ENCODE data around the gene MZT2B.
A peak's percentile ranks its signal among the peaks of the same experiment; 100 is the strongest.
"Not testable (repeated sequence)": the region's sequence is repeated elsewhere in the genome, so short reads cannot be mapped to it uniquely, and the experiment has no call there.

Gene MZT2B, protein sequence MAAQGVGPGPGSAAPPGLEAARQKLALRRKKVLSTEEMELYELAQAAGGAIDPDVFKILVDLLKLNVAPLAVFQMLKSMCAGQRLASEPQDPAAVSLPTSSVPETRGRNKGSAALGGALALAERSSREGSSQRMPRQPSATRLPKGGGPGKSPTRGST

DNA sequence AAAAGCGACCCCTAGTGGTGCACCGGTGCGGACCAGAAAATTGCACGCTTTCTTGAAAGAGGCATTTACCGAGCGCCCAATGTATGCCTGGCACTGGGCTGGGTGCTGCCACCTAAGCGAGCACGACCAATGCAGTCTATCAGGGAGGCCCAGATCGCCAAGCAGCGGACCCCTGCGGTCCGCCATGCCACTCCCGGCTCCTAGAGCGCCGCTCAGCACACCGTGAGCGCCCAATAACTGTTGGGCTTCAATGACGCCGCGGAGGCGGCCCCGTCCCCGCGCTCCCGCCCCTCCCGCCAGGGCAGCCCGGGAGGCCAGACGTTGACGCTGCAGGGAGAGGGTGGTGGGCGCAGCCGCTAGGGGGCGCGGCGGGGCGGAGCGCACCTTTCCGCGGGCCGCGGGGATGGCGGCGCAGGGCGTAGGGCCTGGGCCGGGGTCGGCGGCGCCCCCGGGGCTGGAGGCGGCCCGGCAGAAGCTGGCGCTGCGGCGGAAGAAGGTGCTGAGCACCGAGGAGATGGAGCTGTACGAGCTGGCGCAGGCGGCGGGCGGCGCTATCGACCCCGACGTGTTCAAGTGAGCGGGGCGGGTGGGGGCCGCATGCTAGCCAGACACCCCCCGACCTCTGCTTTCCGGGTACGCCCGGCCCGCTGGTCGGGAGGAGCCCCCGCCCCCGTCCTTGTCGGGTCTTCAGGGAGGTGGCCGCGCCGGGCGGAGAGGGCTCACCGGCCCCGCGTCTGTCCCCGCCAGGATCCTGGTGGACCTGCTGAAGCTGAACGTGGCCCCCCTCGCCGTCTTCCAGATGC, at the start of gene MZT2B:
MZT2B (plus strand) TSS at position 383 of the 803 bp plus-strand sequence; CDS start at position 404, 21 bp downstream.
- peak within 1 kb of the TSS; percentile 87 for H3K4me3 Mint-ChIP-seq
- H3K27me3 Mint-ChIP-seq, H3K9me3 Mint-ChIP-seq, H3K36me3 Mint-ChIP-seq: not testable (repeated sequence)
- peak; percentile 94 for ATAC-seq
- H3K27ac Mint-ChIP-seq = peak within 1 kb of the TSS; percentile 85
- peaks cover 54% of the 10 kb centered on the region for H3K4me1 Mint-ChIP-seq

DNA sequence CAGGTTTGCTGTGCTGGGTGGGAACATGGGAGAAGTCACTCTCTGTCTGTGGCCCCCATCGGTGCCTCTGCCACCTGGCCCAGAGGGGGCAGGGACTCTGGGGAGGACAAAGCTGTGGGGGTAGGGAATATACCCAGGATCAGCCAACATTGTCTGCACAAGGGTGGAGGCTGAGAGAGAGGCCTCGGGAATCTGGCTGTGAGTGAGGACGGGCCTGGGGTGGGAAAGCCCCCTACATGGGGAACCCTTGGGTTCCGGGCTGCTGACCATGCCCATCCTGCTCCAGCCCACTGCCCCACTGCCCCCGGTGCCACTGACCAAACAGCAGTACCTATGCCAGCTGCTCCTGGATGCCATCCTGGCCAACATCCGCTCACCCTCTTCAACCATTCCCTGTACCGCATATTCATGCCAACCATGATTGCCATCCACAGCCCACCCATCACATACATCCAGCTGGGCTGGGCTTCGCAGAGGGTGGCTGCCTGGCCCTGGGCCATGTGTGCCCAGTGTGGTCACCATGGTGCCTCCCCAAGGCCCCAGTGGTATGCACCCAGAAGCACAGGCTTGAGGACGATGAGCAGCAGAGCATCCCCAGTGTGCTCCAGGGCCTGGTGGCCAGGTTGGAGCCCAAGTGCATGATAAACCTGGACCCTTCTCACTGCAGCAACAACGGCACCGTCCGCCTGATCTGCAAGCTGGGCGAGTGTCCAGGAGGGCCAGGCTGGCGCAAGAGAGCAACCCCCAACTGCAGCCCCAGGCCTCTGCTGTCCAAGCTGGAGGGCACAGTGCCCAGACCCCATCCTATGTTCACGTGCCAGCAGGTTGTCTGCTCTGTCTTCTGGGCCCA, 46.1 kb upstream of the MZT2B start:
- ATAC-seq = no peak

DNA sequence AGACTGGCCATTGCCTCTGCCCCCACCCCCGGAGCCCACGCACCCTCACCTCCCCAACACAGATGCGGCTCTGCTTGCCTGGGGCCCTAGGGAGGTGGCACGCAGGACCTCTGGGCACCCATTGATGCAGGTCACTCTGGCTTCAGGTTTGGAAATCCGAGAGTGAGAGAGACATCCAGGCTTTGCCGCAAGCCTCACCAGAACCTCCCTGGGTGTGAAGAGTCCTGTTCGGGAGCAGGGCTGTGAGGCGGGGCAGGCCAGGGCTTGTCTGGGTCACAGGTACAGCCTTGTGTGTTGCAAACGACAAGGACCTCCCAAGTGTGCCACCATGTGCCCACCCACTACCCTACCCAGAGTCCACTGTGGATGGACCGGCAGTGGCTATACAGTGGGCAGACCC, 45.5 kb upstream of the MZT2B start:
- not testable (repeated sequence) for H3K4me3 Mint-ChIP-seq, H3K27ac Mint-ChIP-seq, H3K4me1 Mint-ChIP-seq, H3K36me3 Mint-ChIP-seq, ATAC-seq, H3K9me3 Mint-ChIP-seq, H3K27me3 Mint-ChIP-seq

More for the DNA sequence above, 46.1 kb upstream of the MZT2B start:
- no peaks in the 10 kb centered on the region for H3K9me3 Mint-ChIP-seq
- no peaks in the 10 kb centered on the region for H3K27me3 Mint-ChIP-seq
- H3K4me1 Mint-ChIP-seq = no peaks in the 10 kb centered on the region
- H3K27ac Mint-ChIP-seq = no peak overlapping the region
- H3K36me3 Mint-ChIP-seq = no peaks in the 10 kb centered on the region
- H3K4me3 Mint-ChIP-seq = no peak overlapping the region

DNA sequence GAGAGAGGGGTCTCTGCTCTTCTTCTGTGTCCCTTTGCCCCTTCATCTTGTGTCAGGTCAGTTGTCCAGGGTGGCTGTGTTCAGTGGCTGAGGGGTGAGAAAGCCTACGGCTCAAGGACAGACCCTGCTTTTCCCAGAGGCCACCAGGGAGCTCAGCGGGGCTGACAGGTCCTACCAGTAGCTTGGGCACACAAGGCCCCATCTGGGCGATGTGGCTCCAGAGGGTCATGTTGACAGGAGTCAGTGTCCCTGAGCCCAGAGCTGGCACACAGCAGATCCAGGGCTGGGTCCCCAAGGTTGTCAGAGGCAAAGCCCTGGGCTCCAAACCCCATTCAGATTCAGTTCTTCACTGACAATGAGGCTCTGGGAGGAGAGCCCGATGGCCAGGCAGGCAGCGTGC, 44.9 kb upstream of the MZT2B start:
- ATAC-seq, H3K9me3 Mint-ChIP-seq, H3K4me3 Mint-ChIP-seq, H3K27ac Mint-ChIP-seq, H3K36me3 Mint-ChIP-seq, H3K4me1 Mint-ChIP-seq, H3K27me3 Mint-ChIP-seq: not testable (repeated sequence)

DNA sequence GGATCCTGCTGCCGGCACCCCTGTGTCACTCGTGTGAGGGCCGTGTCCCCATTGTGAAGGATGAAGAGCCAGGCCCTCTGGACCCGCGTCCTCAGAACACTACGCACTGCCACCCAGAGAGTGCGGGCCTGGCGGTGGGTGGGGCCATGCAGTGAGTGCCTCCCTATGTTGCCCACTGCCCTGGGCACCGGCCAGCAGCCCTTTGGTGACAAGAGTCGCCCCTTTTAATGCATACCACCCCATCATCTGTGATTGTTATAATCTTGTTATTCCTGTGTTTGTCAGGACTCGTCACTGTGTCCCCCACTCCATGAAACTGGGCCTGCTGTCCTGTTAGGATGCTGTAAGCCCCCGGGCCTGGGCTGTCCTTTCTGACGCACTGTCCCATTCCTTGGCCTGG, 43.7 kb upstream of the MZT2B start:
- H3K36me3 Mint-ChIP-seq, H3K27ac Mint-ChIP-seq, H3K9me3 Mint-ChIP-seq, H3K27me3 Mint-ChIP-seq, H3K4me3 Mint-ChIP-seq, ATAC-seq, H3K4me1 Mint-ChIP-seq: not testable (repeated sequence)

DNA sequence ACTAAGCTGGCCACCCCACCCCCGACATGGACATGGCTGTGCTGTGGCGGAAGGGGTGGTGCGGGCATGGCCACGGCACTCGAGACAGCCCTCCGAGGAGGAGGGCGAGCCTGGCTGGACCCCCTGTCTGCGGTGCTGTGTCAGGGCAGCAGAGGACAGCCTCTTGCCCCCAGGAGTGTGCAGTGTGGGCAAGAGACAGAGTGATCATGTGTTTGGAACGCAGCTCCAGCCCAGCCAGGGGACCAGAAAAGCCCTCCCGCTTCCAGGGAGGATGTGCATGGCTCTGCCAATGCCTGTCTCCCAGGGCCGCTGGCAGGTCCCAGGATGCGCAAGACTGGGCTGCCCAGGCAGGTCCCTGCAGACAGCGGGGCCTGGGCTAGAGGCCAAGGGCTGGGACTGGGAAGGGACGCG, 43.2 kb upstream of the MZT2B start:
- ATAC-seq, H3K4me3 Mint-ChIP-seq, H3K36me3 Mint-ChIP-seq, H3K27ac Mint-ChIP-seq, H3K4me1 Mint-ChIP-seq, H3K9me3 Mint-ChIP-seq: not testable (repeated sequence)
- peaks cover 13% of the 10 kb centered on the region for H3K27me3 Mint-ChIP-seq

DNA sequence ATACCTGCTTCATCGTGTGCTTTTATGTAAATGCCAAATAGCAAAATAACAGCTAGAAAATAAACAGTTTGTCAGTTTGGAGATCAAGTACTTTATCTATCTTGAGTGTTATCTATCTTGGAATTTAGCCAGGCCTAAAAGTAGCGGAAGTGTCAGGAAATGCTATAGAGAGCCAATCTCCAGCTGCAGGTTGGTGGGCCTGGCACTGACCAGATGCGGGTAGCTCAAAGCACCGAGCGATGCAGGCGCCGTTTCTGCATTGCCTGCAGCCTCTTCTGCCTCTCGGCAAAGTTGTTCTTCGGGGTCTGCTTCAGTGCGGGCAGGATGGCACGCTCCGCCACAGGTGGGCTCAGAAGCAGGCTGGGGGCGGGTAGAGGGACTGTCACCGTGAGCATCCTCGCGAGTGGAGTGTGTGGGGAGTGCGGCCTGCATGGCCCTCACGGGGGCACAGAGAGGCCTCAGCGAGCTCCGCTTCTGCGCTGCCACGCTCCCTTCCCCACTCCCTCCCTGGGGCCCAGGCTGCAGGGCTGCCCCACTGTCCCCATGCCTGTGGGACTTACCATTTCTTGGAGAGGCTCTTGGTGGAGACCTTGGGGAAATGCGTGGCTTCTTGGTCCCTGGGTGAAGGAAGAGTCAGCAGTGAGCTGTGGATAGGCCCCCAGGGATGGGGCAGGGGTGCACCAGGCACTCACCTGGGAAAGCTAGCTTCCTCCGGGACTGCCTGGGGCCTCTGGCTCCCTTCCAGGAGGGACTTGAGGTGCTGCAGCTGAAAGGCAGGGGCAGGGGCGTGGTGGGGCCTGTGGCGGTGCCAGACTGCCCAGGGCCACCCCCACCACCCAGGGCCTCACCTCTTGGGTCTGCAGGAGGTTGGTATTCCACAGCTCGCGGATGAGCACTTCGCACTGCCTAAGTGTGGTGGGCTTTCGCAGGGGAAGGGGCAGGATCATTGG, 42.5 kb upstream of the MZT2B start:
- H3K27me3 Mint-ChIP-seq = peaks cover 15% of the 10 kb centered on the region
- not testable (repeated sequence) for H3K4me1 Mint-ChIP-seq, H3K36me3 Mint-ChIP-seq, H3K9me3 Mint-ChIP-seq, ATAC-seq, H3K4me3 Mint-ChIP-seq, H3K27ac Mint-ChIP-seq

DNA sequence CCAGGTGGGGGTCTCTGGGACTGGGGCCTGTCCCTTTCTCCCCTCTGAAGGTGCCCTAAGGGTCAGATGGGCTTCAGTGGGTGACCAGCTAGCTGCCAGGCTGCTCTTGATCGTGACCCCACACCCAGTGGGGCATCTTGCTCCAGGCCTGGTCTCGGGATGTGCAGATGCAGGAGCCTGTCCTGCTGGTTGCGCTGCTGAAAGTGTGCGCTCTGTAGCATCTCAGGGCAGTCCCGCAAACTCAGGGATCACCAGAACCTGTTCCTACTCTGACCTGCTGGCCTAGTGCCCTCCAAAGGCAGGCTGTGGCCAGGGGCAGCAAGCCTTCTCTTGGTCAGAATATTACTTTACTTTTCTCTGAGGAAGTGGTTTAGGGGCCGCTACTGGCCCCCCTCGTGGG, 41.5 kb upstream of the MZT2B start:
- Mint-ChIP-seq H3K27me3 (peaks cover 15% of the 10 kb centered on the region), H3K4me1 (peaks cover 13% of the 10 kb centered on the region)
- H3K36me3 Mint-ChIP-seq, H3K4me3 Mint-ChIP-seq, ATAC-seq, H3K9me3 Mint-ChIP-seq, H3K27ac Mint-ChIP-seq: not testable (repeated sequence)

DNA sequence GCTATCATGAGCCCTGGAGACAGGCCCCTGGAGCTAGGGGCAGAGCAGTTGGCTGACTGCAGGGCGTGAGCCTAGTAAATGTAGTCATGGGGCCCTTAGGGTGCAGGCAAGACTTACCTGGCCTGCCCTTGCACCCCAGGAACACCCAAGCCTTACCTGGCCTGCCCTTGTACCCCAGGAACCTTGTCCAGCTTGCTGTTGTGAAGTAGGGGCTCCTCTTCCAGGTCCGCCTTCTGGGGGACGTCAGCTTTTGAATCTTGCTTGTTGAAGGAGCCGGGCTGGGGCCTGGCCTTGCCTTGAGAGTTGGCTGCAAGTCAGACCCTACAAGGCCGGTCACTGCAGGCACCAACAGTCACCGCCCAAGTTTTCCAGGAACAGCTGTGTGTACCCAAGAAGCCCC, 41.1 kb upstream of the MZT2B start:
- not testable (repeated sequence) for ATAC-seq, H3K4me3 Mint-ChIP-seq, H3K27ac Mint-ChIP-seq, H3K9me3 Mint-ChIP-seq, H3K36me3 Mint-ChIP-seq
- Mint-ChIP-seq H3K27me3 (peaks cover 15% of the 10 kb centered on the region), H3K4me1 (peaks cover 13% of the 10 kb centered on the region)

DNA sequence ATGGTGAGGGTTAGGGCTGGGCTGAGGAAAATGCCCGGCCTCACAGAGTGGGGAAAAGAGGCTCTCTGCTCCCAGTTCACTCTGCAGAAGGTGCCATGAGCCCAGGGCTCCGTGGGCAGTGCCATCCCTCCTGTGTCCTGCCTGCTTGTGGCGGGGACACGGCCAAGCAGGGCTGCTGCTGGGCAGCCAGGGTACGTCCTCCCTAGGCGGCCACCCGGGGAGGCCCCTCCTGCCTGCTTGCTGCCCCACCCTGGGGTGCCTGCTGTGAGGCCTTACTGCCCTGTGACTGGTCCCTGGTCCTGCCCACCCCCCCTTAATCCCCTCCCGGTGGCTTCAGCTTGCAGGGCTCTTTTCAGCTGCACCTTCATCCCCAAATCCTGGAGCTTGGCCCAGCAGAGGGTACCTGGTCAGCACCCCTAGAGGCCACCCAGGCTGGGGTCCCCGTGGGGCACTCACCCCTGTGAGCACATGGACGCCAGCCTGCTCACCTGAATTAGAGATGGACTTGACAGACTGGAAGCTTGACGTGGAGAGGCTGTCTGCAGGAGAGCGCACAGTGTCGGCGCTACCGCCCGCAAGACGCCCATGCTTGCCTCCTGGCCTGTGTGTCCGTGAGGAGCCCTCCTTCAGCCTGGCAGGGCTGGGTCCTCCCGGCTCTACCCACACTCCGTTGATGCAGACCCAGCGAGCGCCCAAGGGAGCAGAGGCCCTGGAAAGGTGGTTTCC, 40.3 kb upstream of the MZT2B start:
- not testable (repeated sequence) for ATAC-seq, H3K9me3 Mint-ChIP-seq, H3K4me3 Mint-ChIP-seq, H3K27ac Mint-ChIP-seq, H3K36me3 Mint-ChIP-seq
- Mint-ChIP-seq H3K27me3 (peaks cover 15% of the 10 kb centered on the region), H3K4me1 (peaks cover 13% of the 10 kb centered on the region)

DNA sequence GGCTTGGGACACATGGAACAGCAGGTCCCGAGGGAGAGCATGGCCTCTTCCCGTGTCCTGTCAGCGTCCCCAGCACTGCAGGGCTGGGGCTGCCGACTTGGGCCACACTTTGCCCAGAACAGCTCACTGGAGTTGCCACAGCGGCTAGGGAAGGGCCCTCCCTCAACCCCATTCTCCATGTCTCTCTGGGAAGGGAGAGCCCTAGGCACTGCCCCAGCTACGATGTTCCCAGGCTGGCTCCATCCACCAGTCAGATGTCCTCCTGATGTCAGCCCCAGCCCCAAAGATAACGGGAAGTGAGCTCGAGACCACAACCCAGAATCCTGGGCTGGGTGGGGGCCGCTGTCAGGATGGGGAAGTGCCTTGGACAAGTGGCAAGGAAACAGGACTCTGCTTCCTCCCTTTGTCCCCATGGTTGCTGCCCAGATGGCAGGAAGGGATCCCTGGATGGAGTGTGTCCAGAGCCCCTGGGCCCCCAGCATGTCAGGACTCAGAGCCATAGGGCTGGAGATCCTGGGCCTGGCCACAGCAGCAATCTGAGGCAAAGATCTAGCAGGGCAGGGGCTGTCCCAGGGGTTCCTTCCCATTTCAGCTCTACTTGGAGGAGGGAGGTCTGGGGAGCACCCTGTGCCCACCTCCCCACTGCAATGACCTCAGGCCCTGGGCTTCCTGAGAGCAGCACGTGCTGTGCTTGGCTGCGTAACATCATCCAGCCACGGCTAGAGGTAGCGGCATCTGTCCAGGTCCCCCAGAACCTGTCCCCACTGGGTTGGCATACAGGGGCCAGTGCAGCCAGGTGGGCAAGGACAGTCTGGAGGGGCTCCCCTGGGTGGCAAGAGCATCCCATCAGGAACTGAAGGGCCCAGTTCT, 39.4 kb upstream of the MZT2B start:
- H3K27me3 Mint-ChIP-seq = peaks cover 15% of the 10 kb centered on the region
- H3K4me1 Mint-ChIP-seq = peaks cover 13% of the 10 kb centered on the region
- H3K36me3 Mint-ChIP-seq, ATAC-seq, H3K27ac Mint-ChIP-seq, H3K9me3 Mint-ChIP-seq, H3K4me3 Mint-ChIP-seq: not testable (repeated sequence)

DNA sequence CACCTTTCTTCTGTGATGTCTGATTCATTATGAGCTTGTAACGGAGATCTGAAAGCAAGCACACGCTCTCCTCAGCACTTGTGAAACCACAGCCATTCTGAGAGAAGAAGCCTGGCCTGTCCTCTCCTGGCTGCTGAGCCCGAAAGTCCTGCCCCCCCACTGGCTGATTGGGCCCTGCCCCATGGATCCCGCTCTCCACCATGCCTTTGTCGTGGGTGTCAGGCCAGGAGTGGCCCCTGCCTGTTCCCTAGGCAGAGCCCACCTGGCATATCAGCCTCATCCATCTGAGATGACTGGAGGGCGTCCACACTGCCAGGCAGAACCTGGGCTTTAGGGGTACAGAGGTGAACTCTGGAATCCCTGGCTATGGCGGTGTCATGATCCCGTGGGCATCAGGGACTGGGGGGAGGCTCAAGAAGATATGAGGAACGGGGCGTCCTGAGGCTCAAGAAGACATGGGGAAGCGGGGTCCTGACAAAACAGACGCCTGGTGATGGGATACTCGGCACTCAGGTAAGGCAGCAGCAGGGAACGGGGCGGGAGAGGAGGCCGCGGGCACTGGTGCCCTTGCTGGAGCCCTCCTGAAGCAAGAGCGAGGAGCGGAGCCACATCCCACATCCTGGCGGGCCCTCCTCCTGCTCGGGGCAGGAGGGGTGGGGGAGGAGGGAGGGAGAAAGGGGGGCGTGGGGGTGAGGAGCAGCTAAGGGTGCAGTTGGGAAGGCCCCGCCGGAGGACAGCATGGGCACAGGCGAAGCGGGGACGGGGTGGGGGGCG, 38.6 kb upstream of the MZT2B start:
- peaks cover 15% of the 10 kb centered on the region for H3K27me3 Mint-ChIP-seq
- not testable (repeated sequence) for H3K36me3 Mint-ChIP-seq, H3K27ac Mint-ChIP-seq, H3K9me3 Mint-ChIP-seq, ATAC-seq
- H3K4me1 Mint-ChIP-seq = peaks cover 14% of the 10 kb centered on the region
- H3K4me3 Mint-ChIP-seq = peak overlapping the region; percentile 57

DNA sequence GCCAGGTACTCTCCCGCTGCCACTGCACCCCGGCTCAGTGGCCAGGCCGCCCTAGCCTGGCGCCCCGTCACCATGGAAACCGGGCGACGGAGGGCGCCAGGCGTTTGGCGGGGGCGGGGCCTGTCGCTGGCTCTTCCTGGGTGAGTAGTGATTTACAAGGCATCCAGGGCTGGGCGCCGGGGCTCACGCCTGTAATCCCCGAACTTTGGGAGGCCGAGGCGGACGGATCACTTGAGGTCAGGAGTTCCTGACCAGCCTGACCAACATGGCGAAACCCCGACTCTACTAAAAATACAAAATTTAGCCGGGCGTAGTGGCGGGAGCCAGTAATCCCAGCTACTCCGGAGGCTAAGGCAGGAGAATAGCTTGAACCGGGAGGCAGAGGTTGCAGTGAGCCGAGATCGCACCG, 37.1 kb upstream of the MZT2B start, which contains the start of gene CCDC74B:
CCDC74B (minus strand) TSS at position 107 of the 409 bp plus-strand sequence. CDS start 116 bp downstream, outside the sequence.
- Mint-ChIP-seq H3K4me1 (peaks cover 18% of the 10 kb centered on the region), H3K27ac (peak within 1 kb of the TSS; percentile 75), H3K4me3 (peak within 1 kb of the TSS; percentile 82), H3K27me3 (peaks cover 15% of the 10 kb centered on the region)
- not testable (repeated sequence) for H3K9me3 Mint-ChIP-seq, H3K36me3 Mint-ChIP-seq
- peak; percentile 86 for ATAC-seq
